NCI-H748 (cell line): ENCODE results near the gene PCCA.

Experiments used
- DNase-seq: peaks from one replicate; lab custom pipeline; 2025; ENCODE audit not compliant: unreplicated experiment; lab: John Stamatoyannopoulos, UW

Gene PCCA

GRCh38 chr13:100397627-100398026, 308.7 kb downstream of the PCCA start:
- no peak for DNase-seq

- DNase-seq: no peak
Measured at GRCh38 chr13:100398360-100398759, 309.5 kb downstream of the PCCA start.

GRCh38 chr13:100399455-100399854, 310.6 kb downstream of the PCCA start:
- peak; percentile 92 for DNase-seq

DNA sequence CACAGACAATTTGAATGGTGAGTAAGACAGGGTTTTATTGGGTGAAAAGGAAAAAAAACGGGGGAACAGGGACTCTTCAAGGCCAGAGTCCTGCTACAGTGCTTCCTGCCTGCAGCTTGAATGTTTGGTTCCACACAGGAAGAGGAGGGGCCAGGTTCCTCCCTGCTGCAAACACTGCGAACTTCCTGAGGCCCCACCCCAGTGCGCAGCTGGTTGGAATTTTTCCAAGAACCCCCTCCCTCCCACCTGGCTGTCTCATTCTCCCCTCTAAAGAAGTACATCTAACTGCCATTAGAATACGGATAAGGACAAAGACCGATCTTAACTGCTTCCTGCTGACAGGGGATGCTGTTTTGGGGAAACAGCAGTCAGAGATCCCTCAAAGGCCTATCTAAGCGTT, 314.8 kb downstream of the PCCA start:
- DNase-seq: peak; percentile 70

- DNase-seq: peak; percentile 24
Measured at GRCh38 chr13:100409132-100409531, 320.2 kb downstream of the PCCA start.

GRCh38 chr13:100423375-100423774, 334.5 kb downstream of the PCCA start:
- DNase-seq: no peak

DNA sequence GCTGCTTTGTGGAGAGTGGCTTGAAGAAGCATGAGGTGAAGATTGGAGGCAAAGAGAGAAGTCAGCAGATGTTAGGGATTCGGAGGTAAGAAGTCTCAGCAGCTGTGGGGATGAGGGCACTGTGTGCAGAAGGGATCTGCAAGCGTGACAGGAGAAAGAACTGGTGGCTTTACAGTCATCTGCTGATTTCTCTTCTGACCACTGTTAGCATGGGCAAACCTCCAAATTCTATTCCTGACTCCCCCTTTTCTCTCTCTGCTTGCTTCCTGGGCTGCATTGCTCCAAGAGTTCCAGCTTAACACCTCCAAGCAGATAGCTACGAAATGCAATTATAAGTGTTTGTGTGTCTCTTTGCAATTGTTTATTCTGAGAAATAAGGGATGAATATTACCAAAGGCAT, 340.1 kb downstream of the PCCA start:
- DNase-seq: no peak

DNA sequence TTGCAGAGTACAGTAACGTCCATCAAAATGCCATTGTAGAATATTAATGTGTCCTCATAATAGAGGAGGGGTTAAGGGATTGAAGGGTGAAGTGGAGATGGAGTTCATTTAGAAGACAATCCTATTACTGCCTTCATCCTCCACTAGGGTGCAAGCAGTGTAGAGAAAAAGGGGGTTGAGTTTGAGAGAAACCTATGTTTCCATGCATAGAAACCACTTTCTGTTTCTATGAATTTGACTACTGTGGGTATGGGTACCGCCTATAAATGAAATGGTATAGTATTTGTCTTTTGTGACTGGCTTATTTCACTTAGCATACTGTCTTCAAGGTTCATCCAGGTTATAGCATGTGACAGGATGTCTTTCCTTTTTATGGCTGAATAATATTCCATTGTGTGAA, 343.7 kb downstream of the PCCA start:
- DNase-seq: no peak

DNA sequence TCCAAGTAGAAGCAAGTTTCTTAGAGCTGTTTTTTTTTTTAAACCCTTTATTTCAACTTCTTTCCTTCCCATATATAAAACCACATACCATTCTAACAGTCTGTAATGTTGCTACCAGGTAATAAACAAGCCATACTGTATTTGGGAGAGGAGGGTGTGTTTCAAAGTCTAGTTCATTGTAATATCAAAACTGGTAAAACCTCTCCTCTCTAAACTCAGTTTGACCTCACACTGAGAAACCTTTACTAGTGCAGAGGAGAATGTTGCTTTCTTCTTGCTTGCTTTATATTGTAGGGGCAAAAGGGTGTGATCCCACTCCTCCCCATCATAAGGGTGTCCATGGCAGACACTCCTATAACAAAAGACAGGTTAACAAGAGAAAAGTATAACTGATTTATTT, 344.6 kb downstream of the PCCA start:
- no peak for DNase-seq

- no peak for DNase-seq
Measured at GRCh38 chr13:100434010-100434763, 345.3 kb downstream of the PCCA start.

GRCh38 chr13:100436099-100436498, 347.2 kb downstream of the PCCA start:
- DNase-seq: no peak

GRCh38 chr13:100438059-100438788, 349.3 kb downstream of the PCCA start:
- DNase-seq: peak; percentile 96

DNA sequence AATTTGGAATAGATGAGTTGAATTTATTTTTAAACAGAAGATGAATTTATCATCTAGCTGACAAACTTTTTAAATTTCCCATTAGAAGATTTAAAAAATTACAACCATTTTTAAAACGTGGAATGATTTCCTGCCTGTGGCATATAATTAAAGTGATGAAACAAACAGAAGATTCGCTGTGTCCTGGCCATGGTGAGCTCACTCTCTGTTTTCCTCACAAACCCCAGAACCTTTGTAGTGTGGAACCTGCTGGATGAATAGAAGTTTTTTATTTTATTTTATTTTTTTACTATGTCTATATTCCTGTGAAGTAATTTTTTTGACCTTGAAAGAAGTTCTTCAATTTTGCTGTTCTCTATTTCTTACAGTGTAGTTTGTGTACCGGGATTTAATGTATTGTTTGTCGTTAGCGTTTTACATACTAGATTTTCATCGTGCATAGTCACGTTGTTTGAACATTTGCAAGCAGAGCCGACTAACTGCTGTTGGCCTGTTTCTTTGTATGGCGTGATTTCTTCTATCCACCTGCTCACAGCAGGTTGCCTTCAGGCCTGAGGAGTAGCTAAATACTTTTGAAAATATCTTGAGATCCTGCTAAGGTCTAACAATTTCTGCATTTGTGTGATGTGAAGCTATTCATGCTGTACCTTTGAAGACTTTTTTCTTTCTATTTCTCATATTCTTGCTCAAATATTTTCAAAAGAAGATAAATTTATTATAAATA, 350.5 kb downstream of the PCCA start:
- DNase-seq: peak; percentile 87

DNA sequence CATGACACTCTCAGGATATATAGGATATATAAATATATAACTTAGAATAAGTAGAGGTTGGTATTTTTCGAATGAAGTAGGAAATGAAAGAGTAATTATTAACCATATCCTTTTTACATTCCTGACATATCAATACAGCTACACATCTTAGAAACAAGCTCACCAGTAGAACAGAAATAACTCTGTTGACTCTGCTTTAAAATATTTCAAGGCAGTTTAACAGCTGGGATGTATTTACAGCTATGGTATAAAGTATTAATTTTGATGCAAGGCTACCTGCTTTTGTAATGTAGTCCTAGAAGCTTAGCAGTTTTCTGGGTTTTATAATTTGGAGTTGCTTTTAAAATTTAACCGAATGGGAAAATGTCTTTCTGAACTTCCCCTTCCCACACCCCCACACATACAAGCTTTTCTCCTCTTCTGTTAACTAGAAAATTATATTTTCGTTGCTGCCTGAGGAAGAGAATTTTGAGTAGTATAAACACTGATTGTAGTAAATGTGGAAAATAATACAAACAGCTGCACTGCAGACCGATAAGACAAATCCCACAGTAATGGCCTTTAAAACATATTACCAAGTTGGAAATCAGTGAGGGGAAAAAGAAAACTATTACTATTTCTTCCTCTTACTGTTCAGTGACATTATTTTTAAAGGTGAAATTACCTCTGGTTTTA, 352.0 kb downstream of the PCCA start:
- DNase-seq: no peak

- peak; percentile 31 for DNase-seq
Measured at GRCh38 chr13:100442095-100442832, 353.4 kb downstream of the PCCA start.

DNA sequence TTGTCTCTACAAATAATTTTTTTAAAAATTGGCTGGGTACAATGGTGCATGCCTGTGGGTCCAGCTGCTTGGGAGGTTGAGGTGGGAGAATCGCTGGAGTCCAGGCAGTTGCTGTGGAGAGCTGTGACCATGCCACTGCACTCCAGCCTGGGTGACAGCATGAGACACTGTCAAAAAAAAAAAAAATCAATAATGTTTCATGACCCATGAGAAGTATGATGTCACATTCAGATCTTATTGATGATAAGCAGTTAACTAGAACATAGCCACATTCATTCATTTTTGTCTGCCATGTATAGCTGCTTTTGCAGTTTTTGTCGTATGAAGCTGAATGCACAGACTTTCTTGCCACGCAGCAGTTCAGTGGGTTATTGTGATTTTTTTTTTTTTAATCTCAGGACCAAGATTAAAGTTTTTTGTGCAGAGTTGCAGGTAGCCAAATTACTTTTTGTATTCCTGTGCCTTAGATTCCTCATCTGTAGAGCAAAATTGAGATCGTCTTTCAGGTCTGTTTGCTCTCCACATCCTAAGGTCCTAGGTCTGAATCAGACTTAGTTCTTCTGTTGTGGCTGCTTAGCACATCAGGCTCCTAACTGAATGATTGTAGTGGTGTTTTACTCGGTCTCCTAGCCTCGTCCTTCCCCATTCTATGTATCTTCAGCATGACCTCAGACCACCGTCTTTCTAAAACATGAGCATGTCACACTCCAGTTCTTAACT, 354.5 kb downstream of the PCCA start:
- DNase-seq: no peak

DNA sequence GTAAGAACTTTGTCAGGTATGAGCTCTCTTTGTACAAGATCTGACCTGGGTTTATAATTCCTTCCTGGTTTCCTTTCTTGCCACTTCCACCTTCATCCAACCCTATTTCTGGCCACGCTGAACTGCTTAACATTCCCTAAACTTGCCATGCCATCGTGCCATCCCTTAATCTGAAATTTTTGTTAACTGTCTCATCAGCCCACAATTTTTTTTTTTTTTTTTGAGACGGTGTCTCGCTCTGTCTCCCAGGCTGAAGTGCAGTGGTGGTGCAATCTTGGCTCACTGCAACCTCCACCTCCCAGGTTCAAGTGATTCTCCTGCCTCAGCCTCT, 355.1 kb downstream of the PCCA start:
- no peak for DNase-seq

DNA sequence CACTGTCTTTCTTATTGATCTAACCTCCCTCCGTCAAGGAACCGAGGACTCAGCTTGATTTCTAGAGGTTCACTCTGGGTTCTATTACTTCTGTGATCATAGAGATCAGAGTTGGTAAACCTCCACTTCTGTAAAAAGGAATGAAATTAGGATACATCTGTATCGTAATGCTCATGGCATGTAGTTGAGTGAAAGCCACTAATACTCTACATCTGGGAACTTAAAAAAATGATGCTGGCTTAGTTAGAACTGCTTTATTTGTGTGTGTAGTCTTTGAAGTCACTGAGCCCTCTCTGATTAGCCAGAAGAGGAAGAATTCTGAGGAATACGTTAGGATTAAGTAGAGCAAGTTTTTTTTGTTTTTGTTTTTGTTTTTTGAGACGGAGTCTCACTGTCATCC, 358.9 kb downstream of the PCCA start:
- DNase-seq: no peak

- no peak for DNase-seq
Measured at GRCh38 chr13:100451923-100452322, 363.0 kb downstream of the PCCA start.

- no peak for DNase-seq
Measured at GRCh38 chr13:100454876-100455275, 366.0 kb downstream of the PCCA start.
